Ovary (tissue), 9 donors: ENCODE measurements around the gene CROCC2. TPM values are rescaled to one million over a fixed set of nuclear protein-coding genes. Genes with fewer than 3 reads are reported as not detected.
A peak's percentile ranks its signal among the peaks of the same experiment; 100 is the strongest.

Experiments used
- DNase-seq, 5 donors: peaks; one replicate each; pipeline ENCODE4 v3.0.0-alpha.2; 2019 to 2020
- H3K27ac ChIP-seq, 2 donors: fragments of 200-600 bp; one replicate each; pipeline versions ENCODE4 v1.5.1 to v1.8.0; 2019 to 2022
- H3K27me3 ChIP-seq: fragments of 200-600 bp; one replicate; pipeline ENCODE4 v1.8.0; 2022
- H3K36me3 ChIP-seq: fragments of 200-600 bp; sonication (generic); one replicate; pipeline ENCODE4 v1.5.1; 2019
- H3K4me1 ChIP-seq: one replicate; pipeline ENCODE4 v1.8.1; 2013; ENCODE audit warnings: mild to moderate bottlenecking, moderate library complexity; ENCODE audit not compliant: insufficient read depth
- H3K4me3 ChIP-seq: fragments of 200-600 bp; sonication (generic); one replicate; pipeline ENCODE4 v1.5.1; 2017
- H3K9me3 ChIP-seq, 2 donors: fragments of 200-600 bp in 1 of 2; sonication (generic) in 1 of 2; one replicate each; pipeline versions ENCODE4 v1.5.1 to v1.8.1; 2013 to 2019; ENCODE audit warnings: mild to moderate bottlenecking in 1 of 2, moderate library complexity in 1 of 2
- CTCF ChIP-seq, 3 donors: fragments of 450-650 bp in 2 of 3; fragments of 200-600 bp in 1 of 3; IDR thresholded peaks; one replicate each; pipeline versions ENCODE4 v1.5.1 to v1.8.0; 2016 to 2022; ENCODE audit warnings: antibody characterized with exemption in 3 of 3, mild to moderate bottlenecking in 1 of 3
- EP300 ChIP-seq: sonication (generic); formaldehyde crosslinking; IDR thresholded peaks from one replicate; pipeline ENCODE4 v1.6.1; 2017; ENCODE audit warnings: antibody characterized with exemption
- POLR2A ChIP-seq: fragments of 450-650 bp; IDR thresholded peaks from one replicate; pipeline ENCODE4 v1.6.1; 2017; ENCODE audit warnings: antibody characterized with exemption, mild to moderate bottlenecking, moderate library complexity
- WGBS, 3 donors: extraction: QIAGEN DNeasy Blood & Tissue Kit in 1 of 3; methylation state at CpG; one replicate each; pipeline versions ENCODE4 v1.1.5 to v1.1.7; 2013 to 2017; 5-methylcytosine and 5-hydroxymethylcytosine counted together
- intact Hi-C, 4 donors: fragments of 100-400 bp; cut with DNase I; formaldehyde crosslinking; loops; one replicate each; pipeline versions ENCODE4 v1.11.0 to v1.15.1; 2022 to 2023
- polyA plus RNA-seq, 2 donors: library from polyadenylated mRNA; stranded (reverse); fragments of 200-250 nt in 1 of 2; fragments of 350-450 nt in 1 of 2; fragmentation: Illumina TruSeq in 1 of 2; extraction: RNeasy Lipid Tissue Mini Kit (QIAGEN cat#74804) in 1 of 2; gene quantifications; one replicate each; pipeline ENCODE4 v1.2.3, GENCODE V29; 2013 to 2014
- total RNA-seq, 7 donors: library from RNA; depleted of rRNA in 2 of 7; stranded (reverse); fragments of >200 nt in 2 of 7; fragmentation: NEBNext Ultra II Directional in 3 of 7; extraction: Animal tissue kit (Norgen Biotek cat#: 25700) in 3 of 7; gene quantifications; one replicate each; pipeline versions ENCODE4 v1.1.0 to v1.2.4, GENCODE V29; 2016 to 2023
- donor health status: DM: no; HTN: no; CAD: no; lungs with moderate emphysema.
- donor health status: DM: no; HTN: no; CAD: no.
- donor health status: Bipolar disorder and iron deficiency.
- donor health status: DM: yes; HTN: yes; CAD: no.
- donor health status: DM: no; HTN: no; CAD: no.
- donor health status: DM: yes; HTN: yes; CAD: no.

CROCC2 gene
- total and polyA plus RNA-seq, 9 donors: 0.15 to 6.1 (median 1.5) TPM; not detected in 1

- 85 to 93% (median 90%) methylated on average over 8 of the region's 8 CpGs for WGBS, 3 donors
- TF ChIP-seq POLR2A: no peak
- no peak for TF ChIP-seq EP300
- no peak for TF ChIP-seq CTCF (IDR thresholded peaks at IDR 0.05)
- intact Hi-C loops: no loop called here
- Histone ChIP-seq H3K4me1 (peaks cover 4% of the 10 kb centered on the region), H3K27me3 (no peaks in the 10 kb centered on the region), H3K9me3 (no peaks in the 10 kb centered on the region), H3K27ac (no peak overlapping the region), H3K36me3 (no peaks in the 10 kb centered on the region), H3K4me3 (no peak overlapping the region)
- peak in 1 of 5 donors; percentile 15 for DNase-seq
Measured at GRCh38 chr2:240982821-240983281, 76.7 kb downstream of the CROCC2 start.

- TF ChIP-seq EP300: no peak
- TF ChIP-seq POLR2A: no peak
- peak in 2 of 3 donors; percentile 55 to 57 for TF ChIP-seq CTCF (IDR thresholded peaks at IDR 0.05)
- WGBS, 3 donors: 4 to 19% (median 6%) methylated on average over 43 to 45 of the region's 45 CpGs
- no peak overlapping the region for H3K4me3 ChIP-seq
- H3K36me3 ChIP-seq: no peaks in the 10 kb centered on the region
- peak; percentile 38 to 72 (median 46) for DNase-seq
- H3K9me3 ChIP-seq: peaks cover 0 to 3% of the 10 kb centered on the region in 2 donors
- intact Hi-C loops: no loop called here
- no peak overlapping the region for H3K27ac ChIP-seq
- H3K27me3 ChIP-seq: no peaks in the 10 kb centered on the region
- peaks cover 4% of the 10 kb centered on the region for H3K4me1 ChIP-seq
Measured at GRCh38 chr2:240983361-240983995, 77.3 kb downstream of the CROCC2 start.

GRCh38 chr2:240983996-240984498 lies 77.9 kb downstream of the CROCC2 start:
- intact Hi-C loops: no loop called here
- H3K36me3 ChIP-seq: no peaks in the 10 kb centered on the region
- 33 to 57% (median 40%) methylated on average over 17 to 18 of the region's 18 CpGs for WGBS, 3 donors

More at GRCh38 chr2:240983996-240984498, 77.9 kb downstream of the CROCC2 start:
- no peak for TF ChIP-seq CTCF (IDR thresholded peaks at IDR 0.05)
- no peak for TF ChIP-seq POLR2A
- no peak for TF ChIP-seq EP300
- peak in 3 of 5 donors; percentile 8 to 15 (median 14) for DNase-seq
- H3K27ac ChIP-seq: no peak overlapping the region
- peaks cover 0 to 3% of the 10 kb centered on the region in 2 donors for H3K9me3 ChIP-seq
- H3K4me3 ChIP-seq: no peak overlapping the region
- H3K4me1 ChIP-seq: peaks cover 4% of the 10 kb centered on the region
- H3K27me3 ChIP-seq: no peaks in the 10 kb centered on the region
